HepG2 (cell line): ENCODE results near the gene NINL. TPM values are rescaled to one million over a fixed set of nuclear protein-coding genes. Genes with fewer than 3 reads are reported as not detected.

Source experiments
- ATAC-seq: fragments of 200-7000 bp; cut with Tn5 transposase; 3 replicates; pipeline ENCODE4 v1.9.1; 2020; ENCODE audit warnings: mild to moderate bottlenecking, moderate library complexity
- BruUV-seq: library from RNA; stranded (reverse); fragments of 400-500 nt; replicated peaks from 2 replicates; lab custom pipeline; 2021; lab: Mats Ljungman, UMichigan
- CTCF ChIA-PET: fragments of 300-600 bp; formaldehyde crosslinking; extraction: SDS; loops from one replicate; lab custom pipeline; 2021; ENCODE audit warnings: low total read pairs, inconsistent platforms, low intra/inter-chr PET ratio; lab: Yijun Ruan, JAX
- POLR2A ChIA-PET: fragments of 350-600 bp; sonication (Branson Sonifier 250); formaldehyde crosslinking; loops from one replicate; lab custom pipeline; 2020; ENCODE audit warnings: antibody characterized with exemption, inconsistent platforms; lab: Yijun Ruan, JAX
- DNase-seq: peaks from one replicate; pipeline ENCODE4 v3.0.0-alpha.2; 2015; ENCODE audit warnings: low spot score
- FAIRE-seq: peaks from 3 replicates; lab custom pipeline; 2011; peaks lifted over from hg19 to GRCh38; lab: Jason Lieb, UNC
- H2AFZ ChIP-seq: one replicate; pipeline ENCODE4 v1.6.1; 2011; ENCODE audit warnings: low read length, inconsistent platforms
- H3K27ac ChIP-seq: fragments of 300-600 bp; 3 replicates; pipeline ENCODE4 v1.8.0; 2011; ENCODE audit warnings: mixed run types, mild to moderate bottlenecking, mixed read lengths, low read length, inconsistent platforms; ENCODE audit not compliant: insufficient read depth; ENCODE audit errors: extremely low read length
- H3K27me3 ChIP-seq, 2 experiments: fragments of 200-600 bp in 1 of 2; 2 replicates in 1 of 2; 3 replicates in 1 of 2; pipeline versions ENCODE4 v1.6.0 to v1.8.0; 2011; ENCODE audit warnings: low read length in 2 of 2, mild to moderate bottlenecking in 2 of 2, moderate library complexity in 2 of 2, inconsistent platforms in 1 of 2; ENCODE audit not compliant: insufficient read depth in 2 of 2, control insufficient read depth in 1 of 2
- H3K36me3 ChIP-seq, 2 experiments: fragments of 200-600 bp in 1 of 2; replicated peaks in 1 of 2; 2 replicates in 1 of 2; 3 replicates in 1 of 2; pipeline versions ENCODE4 v1.5.1 to v1.8.0; 2011; ENCODE audit warnings: low read length in 2 of 2, inconsistent platforms in 1 of 2; ENCODE audit not compliant: insufficient read depth in 2 of 2, control insufficient read depth in 1 of 2
- H3K4me1 ChIP-seq: 2 replicates; pipeline ENCODE4 v1.5.1; 2012; ENCODE audit warnings: low read length, inconsistent platforms; ENCODE audit not compliant: insufficient read depth
- H3K4me2 ChIP-seq: 2 replicates; pipeline ENCODE4 v1.6.0; 2011; ENCODE audit warnings: low read depth, low read length, inconsistent platforms
- H3K4me3 ChIP-seq, 3 experiments: fragments of 200-600 bp in 1 of 3; sonication (generic), shearing (Covaris generic) in 1 of 3; replicated peaks in 1 of 3; 2 replicates each; pipeline ENCODE4 v1.5.1; 2011 to 2016; ENCODE audit warnings: low read length in 3 of 3, inconsistent platforms in 2 of 3, low read depth in 2 of 3, mild to moderate bottlenecking in 2 of 3, control low read depth in 1 of 3, mixed read lengths in 1 of 3; ENCODE audit not compliant: insufficient read depth in 1 of 3
- H3K79me2 ChIP-seq: one replicate; pipeline ENCODE4 v1.6.1; 2011; ENCODE audit warnings: low read length, inconsistent platforms; ENCODE audit not compliant: insufficient read depth
- H3K9ac ChIP-seq: 2 replicates; pipeline ENCODE4 v1.6.0; 2011; ENCODE audit warnings: mild to moderate bottlenecking, low read depth, low read length, inconsistent platforms; ENCODE audit not compliant: insufficient read depth
- H3K9me3 ChIP-seq: 2 replicates; pipeline ENCODE4 v1.5.1; 2012; ENCODE audit warnings: mild to moderate bottlenecking, low read length
- H4K20me1 ChIP-seq: 2 replicates; pipeline ENCODE4 v1.6.0; 2011; ENCODE audit warnings: inconsistent platforms, mild to moderate bottlenecking, low read length, moderate library complexity; ENCODE audit not compliant: insufficient read depth
- FOXC1 ChIP-seq: sonication (generic); formaldehyde crosslinking; IDR thresholded peaks from 2 replicates; pipeline ENCODE4 v1.8.0; 2022; ENCODE audit warnings: mild to moderate bottlenecking, missing genetic modification reagents, borderline replicate concordance
- SOX13 ChIP-seq, 3 experiments: fragments of 450-650 bp in 1 of 3; sonication (generic) in 1 of 3; formaldehyde crosslinking in 1 of 3; IDR thresholded peaks in 2 of 3; conservative IDR thresholded peaks in 1 of 3; 2 replicates each; pipeline versions ENCODE4 v1.5.0 to v1.6.1; 2016 to 2020; ENCODE audit warnings: antibody characterized with exemption in 1 of 3, mild to moderate bottlenecking in 1 of 3, missing compliant biosample characterization in 1 of 3, missing genetic modification reagents in 1 of 3, moderate library complexity in 1 of 3
- WGBS: methylation state at CpG from one replicate; pipeline ENCODE4 v1.1.6; 2017; ENCODE audit warnings: low lambda C conversion rate; 5-methylcytosine and 5-hydroxymethylcytosine counted together
- in situ Hi-C: cut with HindIII; loops from 2 replicates; pipeline ENCODE4 v1.10.0; 2017; ENCODE audit warnings: low pct_unique_long_range_greater_than_20kb; ENCODE audit not compliant: extremely low pct_ligation_motif_present
- intact Hi-C: fragments of 100-400 bp; cut with micrococcal nuclease; formaldehyde crosslinking; loops from one replicate; pipeline ENCODE4 v1.10.0; 2022; ENCODE audit not compliant: unreplicated experiment
- polyA plus RNA-seq, 8 experiments: library from polyadenylated mRNA; depleted of rRNA in 3 of 8; stranded (reverse) in 7 of 8; unstranded in 1 of 8; fragments of >200 nt; fragmentation: Illumina TruSeq in 4 of 8; extraction: Trizol in 4 of 8; gene quantifications; 2 replicates each; pipeline versions ENCODE4 v1.2.1 to v1.2.3, GENCODE V29; 2011 to 2016; ENCODE audit warnings: low read depth in 4 of 8, missing spikeins in 1 of 8, mixed read lengths in 1 of 8; ENCODE audit not compliant: insufficient read depth in 1 of 8
- total RNA-seq, 5 experiments: library from RNA; depleted of rRNA; stranded (reverse); fragments of >200 nt; fragmentation: Illumina TruSeq; extraction: Trizol; gene quantifications; 2 replicates each; pipeline ENCODE4 v1.2.3, GENCODE V29; 2016; ENCODE audit warnings: low read depth in 1 of 5
- TF ChIP-seq, protein P1 (sequence below): sonication (generic); formaldehyde crosslinking; IDR thresholded peaks from 2 replicates; pipeline ENCODE4 v1.4.0; 2020; ENCODE audit warnings: low read depth, missing genetic modification reagents
- TF ChIP-seq, protein P2 (sequence below): fragments of 450-650 bp; IDR thresholded peaks from 2 replicates; pipeline ENCODE4 v1.6.1; 2017

Gene NINL
- total and polyA plus RNA-seq, 2 of the 13 experiments (the other 11 are each of a cell fraction or from before 2014, with no cell fraction given) = 32.3 to 34.3 TPM

DNA sequence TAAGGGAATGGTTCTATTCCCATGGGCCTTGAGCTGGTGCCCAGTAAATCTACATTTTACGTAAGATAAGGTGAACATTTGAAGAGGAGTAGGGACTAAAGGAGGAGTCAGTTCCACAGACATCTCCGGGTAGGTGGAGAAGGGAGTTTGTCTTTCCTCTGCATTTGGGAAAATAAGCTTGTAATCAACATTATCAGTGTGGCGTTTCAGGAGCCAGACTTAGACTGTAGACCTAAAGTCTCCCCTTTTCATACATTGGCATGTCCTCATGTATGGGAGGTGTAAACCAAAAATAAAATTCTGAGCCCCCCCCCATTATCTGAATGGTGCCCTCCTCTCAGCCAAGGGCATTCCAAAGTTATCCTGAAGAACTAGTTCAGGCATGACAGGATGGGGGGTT is 40.2 kb downstream of the NINL start:
- peaks cover 4 to 18% of the 10 kb centered on the region in 2 experiments for H3K36me3 ChIP-seq
- 96% methylated on average over 3 of the region's 3 CpGs for WGBS
- no peak overlapping the region for H3K4me3 ChIP-seq
- peaks cover 28% of the 10 kb centered on the region for H4K20me1 ChIP-seq
- H3K9ac ChIP-seq = no peak overlapping the region
- H3K4me1 ChIP-seq = peaks cover 75% of the 10 kb centered on the region
- TF ChIP-seq, protein P1, sequence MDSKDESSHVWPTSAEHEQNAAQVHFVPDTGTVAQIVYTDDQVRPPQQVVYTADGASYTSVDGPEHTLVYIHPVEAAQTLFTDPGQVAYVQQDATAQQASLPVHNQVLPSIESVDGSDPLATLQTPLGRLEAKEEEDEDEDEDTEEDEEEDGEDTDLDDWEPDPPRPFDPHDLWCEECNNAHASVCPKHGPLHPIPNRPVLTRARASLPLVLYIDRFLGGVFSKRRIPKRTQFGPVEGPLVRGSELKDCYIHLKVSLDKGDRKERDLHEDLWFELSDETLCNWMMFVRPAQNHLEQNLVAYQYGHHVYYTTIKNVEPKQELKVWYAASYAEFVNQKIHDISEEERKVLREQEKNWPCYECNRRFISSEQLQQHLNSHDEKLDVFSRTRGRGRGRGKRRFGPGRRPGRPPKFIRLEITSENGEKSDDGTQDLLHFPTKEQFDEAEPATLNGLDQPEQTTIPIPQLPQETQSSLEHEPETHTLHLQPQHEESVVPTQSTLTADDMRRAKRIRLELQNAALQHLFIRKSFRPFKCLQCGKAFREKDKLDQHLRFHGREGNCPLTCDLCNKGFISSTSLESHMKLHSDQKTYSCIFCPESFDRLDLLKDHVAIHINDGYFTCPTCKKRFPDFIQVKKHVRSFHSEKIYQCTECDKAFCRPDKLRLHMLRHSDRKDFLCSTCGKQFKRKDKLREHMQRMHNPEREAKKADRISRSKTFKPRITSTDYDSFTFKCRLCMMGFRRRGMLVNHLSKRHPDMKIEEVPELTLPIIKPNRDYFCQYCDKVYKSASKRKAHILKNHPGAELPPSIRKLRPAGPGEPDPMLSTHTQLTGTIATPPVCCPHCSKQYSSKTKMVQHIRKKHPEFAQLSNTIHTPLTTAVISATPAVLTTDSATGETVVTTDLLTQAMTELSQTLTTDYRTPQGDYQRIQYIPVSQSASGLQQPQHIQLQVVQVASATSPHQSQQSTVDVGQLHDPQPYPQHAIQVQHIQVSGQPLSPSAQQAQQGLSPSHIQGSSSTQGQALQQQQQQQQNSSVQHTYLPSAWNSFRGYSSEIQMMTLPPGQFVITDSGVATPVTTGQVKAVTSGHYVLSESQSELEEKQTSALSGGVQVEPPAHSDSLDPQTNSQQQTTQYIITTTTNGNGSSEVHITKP (CRISPR knock-in tag) = 0 out of 2 replicates have a peak, but pooled peaks have one; percentile 72
- TF ChIP-seq SOX13 (IDR thresholded peaks at IDR 0.05) (no peak), SOX13 (CRISPR knock-in tag; conservative IDR thresholded peaks at IDR 0.05 in 1 of 2, IDR thresholded peaks at IDR 0.05 in 1 of 2) (no peak), FOXC1 (CRISPR knock-in tag) (no peak)
- TF ChIP-seq, protein P2, sequence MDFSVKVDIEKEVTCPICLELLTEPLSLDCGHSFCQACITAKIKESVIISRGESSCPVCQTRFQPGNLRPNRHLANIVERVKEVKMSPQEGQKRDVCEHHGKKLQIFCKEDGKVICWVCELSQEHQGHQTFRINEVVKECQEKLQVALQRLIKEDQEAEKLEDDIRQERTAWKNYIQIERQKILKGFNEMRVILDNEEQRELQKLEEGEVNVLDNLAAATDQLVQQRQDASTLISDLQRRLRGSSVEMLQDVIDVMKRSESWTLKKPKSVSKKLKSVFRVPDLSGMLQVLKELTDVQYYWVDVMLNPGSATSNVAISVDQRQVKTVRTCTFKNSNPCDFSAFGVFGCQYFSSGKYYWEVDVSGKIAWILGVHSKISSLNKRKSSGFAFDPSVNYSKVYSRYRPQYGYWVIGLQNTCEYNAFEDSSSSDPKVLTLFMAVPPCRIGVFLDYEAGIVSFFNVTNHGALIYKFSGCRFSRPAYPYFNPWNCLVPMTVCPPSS = no peak
- no peaks in the 10 kb centered on the region for H3K27me3 ChIP-seq
- no peak overlapping the region for H3K4me2 ChIP-seq
- H3K79me2 ChIP-seq = peaks cover 44% of the 10 kb centered on the region
- ATAC-seq (no peak), FAIRE-seq (no peak), DNase-seq (no peak)
- in situ Hi-C loops (no loop called here), intact Hi-C loops (no loop called here)
- ChIA-PET POLR2A (interaction anchor here (0.9 to 1.1 kb wide), 2 partner anchors 19 to 39 kb away, joined by 3 read pairs; no protein-coding TSS in a partner anchor), CTCF (no interaction called here)
- H2AFZ ChIP-seq = no peak overlapping the region
- H3K9me3 ChIP-seq = no peaks in the 10 kb centered on the region
- BruUV-seq = no TSS peak
- H3K27ac ChIP-seq = no peak overlapping the region
